Muscle of arm (tissue), 12 donors: ENCODE data around the gene AEBP2. TPM values are rescaled to one million over a fixed set of nuclear protein-coding genes. Genes with fewer than 3 reads are reported as not detected.
"Not testable (repeated sequence)": the region's sequence is repeated elsewhere in the genome, so short reads cannot be mapped to it uniquely, and the experiment has no call there.

Experiments
- DNase-seq: peaks from one replicate; pipeline ENCODE4 v3.0.0-alpha.2; 2013
- polyA plus RNA-seq, 12 donors: library from polyadenylated mRNA; unstranded; fragments of 120-200 nt; gene quantifications; one replicate each; pipeline ENCODE4 v1.2.1, GENCODE V29; 2013; ENCODE audit not compliant: insufficient read length in 12 of 12

The AEBP2 gene
- polyA plus RNA-seq, 12 donors, result 30.8 to 54.9 (median 40.1) TPM; not detected in 1

- DNase-seq, result no peak
Measured at GRCh38 chr12:19450362-19450761, 11.1 kb downstream of the AEBP2 start.

- DNase-seq, result no peak
Measured at GRCh38 chr12:19451196-19451595, 11.9 kb downstream of the AEBP2 start.

GRCh38 chr12:19453961-19454360, 14.7 kb downstream of the AEBP2 start:
- no peak for DNase-seq

GRCh38 chr12:19454837-19455236, 15.5 kb downstream of the AEBP2 start:
- no peak for DNase-seq

- no peak for DNase-seq
Measured at GRCh38 chr12:19456176-19456575, 16.9 kb downstream of the AEBP2 start.

- DNase-seq, result no peak
Measured at GRCh38 chr12:19457561-19457960, 18.3 kb downstream of the AEBP2 start.

- no peak for DNase-seq
Measured at GRCh38 chr12:19458733-19459132, 19.4 kb downstream of the AEBP2 start.

- DNase-seq, result no peak
Measured at GRCh38 chr12:19461999-19462398, 22.7 kb downstream of the AEBP2 start.

- DNase-seq, result peak; percentile 30
Measured at GRCh38 chr12:19462406-19462805, 23.1 kb downstream of the AEBP2 start.

- DNase-seq, result no peak
Measured at GRCh38 chr12:19464192-19464580, 24.9 kb downstream of the AEBP2 start.

- DNase-seq, result no peak
Measured at GRCh38 chr12:19465711-19466110, 26.4 kb downstream of the AEBP2 start.

GRCh38 chr12:19474147-19474546, 34.9 kb downstream of the AEBP2 start:
- peak; percentile 50 for DNase-seq

GRCh38 chr12:19475884-19476505, 36.7 kb downstream of the AEBP2 start:
- not testable (repeated sequence) for DNase-seq

GRCh38 chr12:19477071-19477470, 37.8 kb downstream of the AEBP2 start:
- DNase-seq, result no peak

- no peak for DNase-seq
Measured at GRCh38 chr12:19480459-19480858, 41.2 kb downstream of the AEBP2 start.

- DNase-seq, result no peak
Measured at GRCh38 chr12:19482036-19482435, 42.7 kb downstream of the AEBP2 start.

- no peak for DNase-seq
Measured at GRCh38 chr12:19482551-19483109, 43.3 kb downstream of the AEBP2 start.

- no peak for DNase-seq
Measured at GRCh38 chr12:19483727-19484126, 44.4 kb downstream of the AEBP2 start.

- no peak for DNase-seq
Measured at GRCh38 chr12:19484738-19485137, 45.4 kb downstream of the AEBP2 start.

- DNase-seq, result no peak
Measured at GRCh38 chr12:19485240-19485639, 45.9 kb downstream of the AEBP2 start.

- no peak for DNase-seq
Measured at GRCh38 chr12:19489168-19489567, 49.9 kb downstream of the AEBP2 start.

- DNase-seq, result no peak
Measured at GRCh38 chr12:19490908-19491307, 51.6 kb downstream of the AEBP2 start.

- no peak for DNase-seq
Measured at GRCh38 chr12:19491863-19492262, 52.6 kb downstream of the AEBP2 start.
